ENCODE results near the gene CHST7. TPM values are rescaled to one million over a fixed set of nuclear protein-coding genes. Genes with fewer than 3 reads are reported as not detected.

Gene CHST7
- total RNA-seq, 4 donors from 2014 or later: 15.7 to 80.8 (median 42.9) TPM

DNA sequence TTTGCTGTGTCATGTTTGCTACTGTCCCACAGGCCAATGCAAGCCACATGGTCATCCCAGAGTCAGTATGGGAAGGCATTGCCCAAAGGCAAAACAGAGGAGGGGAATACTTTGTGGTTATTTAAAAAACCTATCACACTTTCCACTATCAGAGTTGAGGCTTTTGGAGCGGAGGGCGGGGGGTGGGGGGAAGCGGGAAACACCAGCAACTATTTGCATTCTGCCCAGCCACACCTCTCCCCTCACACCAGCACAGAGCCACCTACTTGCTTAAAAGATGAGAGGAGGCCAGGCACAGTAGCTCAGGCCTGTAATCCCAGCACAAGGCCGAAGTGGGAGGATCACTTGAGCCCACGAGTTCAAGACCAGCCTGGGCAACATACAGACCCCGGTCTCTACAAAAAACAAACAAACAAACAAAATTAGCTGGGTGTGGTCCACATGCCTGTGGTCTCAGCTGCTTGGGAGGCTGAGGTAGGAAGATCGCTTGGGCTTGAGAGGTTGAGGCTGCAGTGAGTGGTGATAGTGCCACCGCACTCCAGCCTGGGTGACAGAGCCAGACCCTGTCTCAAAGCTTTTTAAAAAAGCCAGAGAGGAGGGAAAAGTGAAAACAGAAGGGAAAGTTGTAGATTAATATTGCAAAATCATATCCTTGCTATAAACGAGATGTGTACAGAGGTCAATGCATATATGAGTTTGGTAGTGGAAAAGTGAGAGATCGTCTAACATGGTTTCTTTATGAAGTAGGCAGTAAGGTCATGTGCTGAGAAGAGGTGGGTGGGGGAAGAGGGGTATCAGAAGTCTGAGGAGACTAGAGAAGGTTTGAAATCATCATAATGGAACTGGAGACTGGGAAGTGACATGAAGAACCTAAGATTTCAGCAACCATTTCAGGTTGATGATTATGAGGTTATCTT lies 1.9 kb upstream of the CHST7 start:
- TF ChIP-seq, protein P1, sequence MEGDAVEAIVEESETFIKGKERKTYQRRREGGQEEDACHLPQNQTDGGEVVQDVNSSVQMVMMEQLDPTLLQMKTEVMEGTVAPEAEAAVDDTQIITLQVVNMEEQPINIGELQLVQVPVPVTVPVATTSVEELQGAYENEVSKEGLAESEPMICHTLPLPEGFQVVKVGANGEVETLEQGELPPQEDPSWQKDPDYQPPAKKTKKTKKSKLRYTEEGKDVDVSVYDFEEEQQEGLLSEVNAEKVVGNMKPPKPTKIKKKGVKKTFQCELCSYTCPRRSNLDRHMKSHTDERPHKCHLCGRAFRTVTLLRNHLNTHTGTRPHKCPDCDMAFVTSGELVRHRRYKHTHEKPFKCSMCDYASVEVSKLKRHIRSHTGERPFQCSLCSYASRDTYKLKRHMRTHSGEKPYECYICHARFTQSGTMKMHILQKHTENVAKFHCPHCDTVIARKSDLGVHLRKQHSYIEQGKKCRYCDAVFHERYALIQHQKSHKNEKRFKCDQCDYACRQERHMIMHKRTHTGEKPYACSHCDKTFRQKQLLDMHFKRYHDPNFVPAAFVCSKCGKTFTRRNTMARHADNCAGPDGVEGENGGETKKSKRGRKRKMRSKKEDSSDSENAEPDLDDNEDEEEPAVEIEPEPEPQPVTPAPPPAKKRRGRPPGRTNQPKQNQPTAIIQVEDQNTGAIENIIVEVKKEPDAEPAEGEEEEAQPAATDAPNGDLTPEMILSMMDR (IDR thresholded peaks at IDR 0.05; ENCODE audit: low read depth): no peak

DNA sequence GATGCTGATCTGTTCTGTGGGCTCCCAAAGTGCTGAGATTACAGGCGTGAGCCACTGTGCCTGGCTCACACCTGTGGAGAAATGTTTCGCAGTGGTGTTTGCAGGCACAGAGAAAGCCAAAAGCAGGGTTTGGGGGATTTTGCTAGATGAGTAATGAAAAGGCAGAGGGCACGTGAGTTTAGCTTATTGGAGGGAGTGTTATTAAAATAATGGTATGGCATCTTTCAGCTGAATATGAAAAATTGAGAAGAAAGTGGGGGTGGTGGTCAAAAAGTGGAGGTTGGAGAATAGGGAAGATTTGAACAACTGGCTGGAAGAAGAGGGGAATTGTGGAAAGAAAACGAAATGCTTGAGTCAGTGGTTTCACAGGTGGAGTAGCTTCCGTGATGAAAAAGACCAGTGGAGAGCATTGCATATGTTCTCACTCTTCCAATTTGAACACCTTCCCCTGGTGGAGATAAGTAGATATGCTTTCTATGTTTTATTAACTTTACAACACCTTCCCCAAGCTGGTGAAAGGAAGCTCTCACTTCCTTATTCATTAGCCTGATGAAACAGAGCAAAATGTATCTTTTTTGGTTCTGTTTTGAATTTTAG lies 1.1 kb upstream of the CHST7 start:
- TF ChIP-seq, protein P1 (IDR thresholded peaks at IDR 0.05; ENCODE audit: low read depth): no peak

DNA sequence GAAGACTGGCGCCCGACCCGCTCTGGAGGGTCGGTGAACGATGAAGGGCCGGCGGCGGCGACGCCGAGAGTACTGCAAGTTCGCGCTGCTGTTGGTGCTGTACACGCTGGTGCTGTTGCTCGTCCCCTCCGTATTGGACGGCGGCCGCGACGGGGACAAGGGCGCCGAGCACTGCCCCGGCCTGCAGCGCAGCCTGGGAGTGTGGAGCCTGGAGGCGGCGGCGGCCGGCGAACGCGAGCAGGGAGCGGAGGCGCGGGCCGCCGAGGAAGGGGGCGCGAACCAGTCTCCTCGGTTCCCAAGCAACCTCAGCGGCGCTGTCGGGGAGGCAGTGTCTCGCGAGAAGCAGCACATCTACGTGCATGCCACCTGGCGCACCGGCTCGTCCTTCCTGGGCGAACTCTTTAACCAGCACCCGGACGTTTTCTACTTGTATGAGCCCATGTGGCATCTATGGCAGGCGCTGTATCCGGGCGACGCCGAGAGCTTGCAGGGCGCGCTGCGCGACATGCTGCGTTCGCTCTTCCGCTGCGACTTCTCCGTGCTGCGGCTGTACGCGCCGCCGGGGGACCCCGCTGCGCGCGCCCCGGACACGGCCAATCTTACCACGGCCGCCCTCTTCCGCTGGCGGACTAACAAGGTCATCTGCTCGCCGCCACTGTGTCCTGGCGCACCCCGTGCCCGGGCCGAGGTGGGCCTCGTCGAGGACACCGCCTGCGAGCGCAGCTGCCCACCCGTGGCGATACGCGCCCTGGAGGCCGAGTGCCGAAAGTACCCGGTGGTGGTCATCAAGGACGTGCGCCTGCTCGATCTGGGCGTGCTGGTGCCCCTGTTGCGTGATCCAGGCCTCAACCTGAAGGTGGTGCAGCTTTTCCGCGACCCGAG lies 568 bp downstream of the CHST7 start:
- TF ChIP-seq, protein P1 (IDR thresholded peaks at IDR 0.05; ENCODE audit: low read depth): no peak

DNA sequence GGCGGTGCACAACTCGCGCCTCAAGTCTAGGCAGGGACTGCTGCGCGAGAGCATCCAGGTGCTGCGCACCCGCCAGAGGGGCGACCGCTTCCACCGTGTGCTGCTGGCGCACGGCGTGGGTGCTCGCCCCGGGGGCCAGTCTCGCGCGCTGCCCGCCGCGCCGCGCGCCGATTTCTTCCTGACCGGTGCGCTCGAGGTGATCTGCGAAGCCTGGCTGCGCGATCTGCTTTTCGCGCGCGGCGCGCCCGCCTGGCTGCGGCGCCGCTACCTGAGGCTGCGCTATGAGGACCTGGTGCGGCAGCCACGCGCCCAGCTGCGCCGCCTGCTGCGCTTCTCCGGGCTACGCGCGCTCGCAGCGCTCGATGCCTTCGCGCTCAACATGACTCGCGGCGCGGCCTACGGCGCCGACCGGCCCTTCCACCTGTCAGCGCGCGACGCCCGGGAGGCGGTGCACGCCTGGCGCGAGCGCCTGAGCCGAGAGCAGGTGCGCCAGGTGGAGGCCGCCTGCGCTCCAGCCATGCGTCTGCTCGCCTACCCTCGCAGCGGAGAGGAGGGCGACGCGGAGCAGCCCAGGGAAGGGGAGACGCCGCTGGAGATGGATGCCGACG lies 1.3 kb downstream of the CHST7 start:
- TF ChIP-seq, protein P1 (IDR thresholded peaks at IDR 0.05; ENCODE audit: low read depth): no peak

DNA sequence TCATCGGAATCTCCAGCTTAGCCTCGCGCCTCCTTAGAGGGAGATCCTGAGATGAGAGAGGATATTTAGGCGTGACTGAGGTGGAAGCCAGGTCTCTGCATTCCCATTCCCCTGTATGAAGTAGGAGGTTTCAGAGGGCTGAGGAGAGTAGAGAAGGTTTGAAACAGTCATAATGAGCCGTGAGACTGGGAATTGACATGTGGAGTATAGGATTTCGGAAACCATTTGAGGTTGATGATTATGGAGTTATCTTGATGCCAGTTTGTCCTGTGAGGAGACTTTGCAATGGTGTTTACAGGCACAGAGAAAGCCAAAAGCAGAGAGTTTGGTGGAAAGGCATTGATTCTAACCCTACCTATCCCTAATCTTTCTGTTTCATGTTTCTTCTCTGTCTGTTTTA lies 2.0 kb downstream of the CHST7 start:
- TF ChIP-seq, protein P1 (IDR thresholded peaks at IDR 0.05; ENCODE audit: low read depth): no peak

DNA sequence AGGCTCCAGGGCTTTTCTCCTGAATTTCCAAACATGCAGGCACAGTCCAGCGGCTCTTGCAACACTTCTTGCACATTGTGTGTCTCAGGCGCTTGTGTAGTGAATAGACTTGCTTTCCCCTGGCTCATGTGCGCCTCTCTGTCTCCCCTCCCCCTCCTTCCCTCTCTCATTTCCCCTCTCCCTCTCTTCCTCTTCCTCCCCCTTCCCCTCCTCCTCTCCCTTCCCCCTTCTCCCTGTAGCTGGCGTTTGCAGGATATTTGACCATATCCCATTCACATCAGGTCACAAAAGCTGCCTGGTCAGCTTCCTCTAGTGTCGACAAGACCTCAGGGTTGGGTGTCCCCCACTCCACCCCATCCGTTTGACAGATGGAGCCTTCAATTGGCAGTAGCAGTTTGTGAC lies 2.4 kb downstream of the CHST7 start:
- TF ChIP-seq, protein P1 (IDR thresholded peaks at IDR 0.05; ENCODE audit: low read depth): no peak
